Thoracic aorta (tissue), 2 donors: ENCODE results near the gene TNNI3. TPM values are rescaled to one million over a fixed set of nuclear protein-coding genes. Genes with fewer than 3 reads are reported as not detected.
"Not testable (repeated sequence)": the region's sequence is repeated elsewhere in the genome, so short reads cannot be mapped to it uniquely, and the experiment has no call there.

Experiments
- ATAC-seq: fragments of 150-250 bp; one replicate; pipeline ENCODE4 v1.8.0; 2017; ENCODE audit warnings: low read depth; ENCODE audit not compliant: insufficient number of reproducible peaks, low FRiP score
- DNase-seq: peaks from one replicate; pipeline ENCODE4 v3.0.0-alpha.2; 2020; ENCODE audit warnings: low spot score
- H3K27ac ChIP-seq, 2 donors: fragments of 200-600 bp; sonication (generic); 1 replicate in 1 of 2; 2 replicates in 1 of 2; pipeline ENCODE4 v1.5.1; 2016; ENCODE audit warnings: mild to moderate bottlenecking in 2 of 2, moderate library complexity in 2 of 2
- H3K27me3 ChIP-seq: fragments of 200-600 bp; sonication (generic); replicated peaks from 2 replicates; pipeline ENCODE4 v1.6.0; 2016; ENCODE audit warnings: mild to moderate bottlenecking; ENCODE audit not compliant: insufficient read depth
- H3K36me3 ChIP-seq: fragments of 200-600 bp; sonication (generic); one replicate; pipeline ENCODE4 v1.5.1; 2016
- H3K4me1 ChIP-seq, 2 donors: fragments of 200-600 bp; sonication (generic); 1 replicate in 1 of 2; 2 replicates in 1 of 2; pipeline versions ENCODE4 v1.5.1 to v1.6.0; 2016; ENCODE audit warnings: low read depth in 2 of 2, mild to moderate bottlenecking in 1 of 2; ENCODE audit not compliant: control insufficient read depth in 1 of 2
- H3K4me3 ChIP-seq: fragments of 200-600 bp; sonication (generic); 2 replicates; pipeline ENCODE4 v1.5.1; 2016; ENCODE audit warnings: mild to moderate bottlenecking
- H3K9me3 ChIP-seq: fragments of 200-600 bp; sonication (generic); 2 replicates; pipeline ENCODE4 v1.5.1; 2016
- total RNA-seq, 2 donors: library from RNA; depleted of rRNA; stranded (reverse); fragments of >200 nt; gene quantifications; one replicate each; pipeline versions ENCODE4 v1.1.0 to v1.2.3, GENCODE V29; 2016
- TF ChIP-seq, protein P1 (sequence below): fragments of 200-600 bp; sonication (generic); IDR thresholded peaks from one replicate; pipeline ENCODE4 v1.5.1; 2019; ENCODE audit warnings: antibody characterized with exemption

TNNI3 gene
- total RNA-seq, 2 donors from 2014 or later, result not detected

DNA sequence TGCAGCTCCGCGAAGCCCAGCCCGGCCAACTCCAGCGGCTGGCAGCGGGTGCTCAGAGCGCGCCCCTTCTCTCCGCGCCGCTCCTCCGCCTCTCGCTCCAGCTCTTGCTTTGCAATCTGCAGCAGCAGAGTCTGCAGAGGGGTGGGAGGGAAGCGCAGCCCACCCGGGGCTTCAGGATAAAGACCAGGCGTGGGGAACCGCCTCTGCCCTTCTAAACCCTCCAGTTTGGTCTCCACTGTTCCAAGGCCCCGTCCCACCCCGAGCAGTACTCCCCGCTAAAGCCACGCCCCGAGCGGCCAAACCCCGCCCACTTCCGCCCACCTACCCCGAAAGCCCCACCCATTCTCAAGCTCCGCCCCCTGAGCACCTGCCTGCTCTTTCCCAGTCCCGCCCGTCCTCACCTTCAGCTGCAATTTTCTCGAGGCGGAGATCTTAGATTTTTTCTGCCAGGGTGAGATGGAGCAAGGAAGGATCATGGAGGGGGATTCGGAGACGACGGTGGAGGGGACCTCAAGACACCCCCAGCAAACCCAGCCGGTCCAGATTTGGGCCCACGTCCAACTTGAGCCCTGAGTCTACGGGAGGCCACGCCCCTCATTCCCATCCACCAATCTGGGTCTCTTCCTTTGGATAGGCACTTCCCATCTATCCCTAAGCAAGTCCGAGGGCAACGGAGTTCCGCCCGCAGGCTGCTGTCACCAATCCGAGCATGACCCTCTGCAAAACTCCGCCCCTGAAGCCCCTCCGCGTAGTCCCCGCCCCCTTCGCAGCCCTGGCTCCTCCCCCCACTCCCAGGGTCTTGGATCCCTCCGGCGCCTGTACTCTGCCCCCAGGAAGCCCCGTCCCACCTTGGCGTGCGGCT is 1.1 kb downstream of the TNNI3 start:
- Histone ChIP-seq H3K4me3 (no peak overlapping the region), H3K36me3 (no peaks in the 10 kb centered on the region), H3K4me1 (peaks cover 0 to 6% of the 10 kb centered on the region in 2 donors), H3K27me3 (peaks cover 3% of the 10 kb centered on the region), H3K27ac (no peak overlapping the region), H3K9me3 (no peaks in the 10 kb centered on the region)
- TF ChIP-seq, protein P1, sequence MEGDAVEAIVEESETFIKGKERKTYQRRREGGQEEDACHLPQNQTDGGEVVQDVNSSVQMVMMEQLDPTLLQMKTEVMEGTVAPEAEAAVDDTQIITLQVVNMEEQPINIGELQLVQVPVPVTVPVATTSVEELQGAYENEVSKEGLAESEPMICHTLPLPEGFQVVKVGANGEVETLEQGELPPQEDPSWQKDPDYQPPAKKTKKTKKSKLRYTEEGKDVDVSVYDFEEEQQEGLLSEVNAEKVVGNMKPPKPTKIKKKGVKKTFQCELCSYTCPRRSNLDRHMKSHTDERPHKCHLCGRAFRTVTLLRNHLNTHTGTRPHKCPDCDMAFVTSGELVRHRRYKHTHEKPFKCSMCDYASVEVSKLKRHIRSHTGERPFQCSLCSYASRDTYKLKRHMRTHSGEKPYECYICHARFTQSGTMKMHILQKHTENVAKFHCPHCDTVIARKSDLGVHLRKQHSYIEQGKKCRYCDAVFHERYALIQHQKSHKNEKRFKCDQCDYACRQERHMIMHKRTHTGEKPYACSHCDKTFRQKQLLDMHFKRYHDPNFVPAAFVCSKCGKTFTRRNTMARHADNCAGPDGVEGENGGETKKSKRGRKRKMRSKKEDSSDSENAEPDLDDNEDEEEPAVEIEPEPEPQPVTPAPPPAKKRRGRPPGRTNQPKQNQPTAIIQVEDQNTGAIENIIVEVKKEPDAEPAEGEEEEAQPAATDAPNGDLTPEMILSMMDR, result no peak
- DNase-seq (no peak), ATAC-seq (no peak)

DNA sequence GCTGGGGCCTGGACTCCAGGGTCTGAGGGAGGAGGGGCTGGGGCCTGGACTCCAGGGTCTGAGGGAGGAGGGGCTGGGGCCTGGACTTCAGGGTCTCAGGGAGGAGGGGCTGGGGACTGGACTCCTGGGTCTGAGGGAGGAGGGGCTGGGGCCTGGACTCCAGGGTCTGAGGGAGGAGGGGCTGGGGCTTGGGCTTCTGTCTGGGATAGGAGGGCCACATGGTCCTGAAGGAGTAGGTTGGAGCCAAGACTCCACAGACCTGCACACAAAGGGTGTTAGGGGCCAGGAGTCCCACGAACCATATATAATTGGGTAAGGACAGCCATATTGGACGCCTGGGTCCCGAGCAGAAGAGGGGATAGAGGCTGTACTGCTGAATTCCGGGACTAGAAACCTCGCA is 1.7 kb downstream of the TNNI3 start:
- H3K4me1 ChIP-seq, ATAC-seq, H3K4me3 ChIP-seq, H3K36me3 ChIP-seq, H3K27ac ChIP-seq, H3K9me3 ChIP-seq, DNase-seq, H3K27me3 ChIP-seq: not testable (repeated sequence)

- no peaks in the 10 kb centered on the region for H3K9me3 ChIP-seq
- H3K27me3 ChIP-seq, result no peaks in the 10 kb centered on the region
- ATAC-seq, result no peak
- TF ChIP-seq, protein P1, result no peak
- H3K27ac ChIP-seq, result no peak overlapping the region
- no peak overlapping the region for H3K4me3 ChIP-seq
- DNase-seq, result no peak
- peaks cover 0 to 6% of the 10 kb centered on the region in 2 donors for H3K4me1 ChIP-seq
- H3K36me3 ChIP-seq, result no peaks in the 10 kb centered on the region
Observed at GRCh38 chr19:55153652-55154264, 3.8 kb downstream of the TNNI3 start.

DNA sequence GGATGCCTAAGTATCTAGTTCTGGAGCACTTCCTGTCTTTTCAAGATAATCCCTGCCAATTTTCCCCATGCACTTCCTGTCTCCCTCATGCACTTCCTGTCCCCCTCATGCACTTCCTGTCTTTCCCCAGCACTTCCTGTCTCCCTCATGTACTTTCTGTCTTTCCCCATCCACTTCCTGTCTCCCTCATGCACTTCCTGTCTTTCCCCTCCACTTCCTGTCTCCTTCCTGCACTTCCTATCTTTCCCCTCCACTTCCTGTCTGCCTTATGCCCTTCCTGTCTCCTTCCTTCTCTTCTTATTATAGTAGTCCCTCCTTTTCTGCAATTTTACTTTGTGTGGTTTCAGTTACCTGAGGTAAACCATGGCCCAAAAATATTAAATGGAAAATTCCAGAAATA is 5.5 kb downstream of the TNNI3 start:
- Histone ChIP-seq H3K9me3 (no peaks in the 10 kb centered on the region), H3K4me3 (no peak overlapping the region), H3K27ac (no peak overlapping the region), H3K4me1 (peaks cover 0 to 6% of the 10 kb centered on the region in 2 donors), H3K36me3 (no peaks in the 10 kb centered on the region), H3K27me3 (peaks cover 4% of the 10 kb centered on the region)
- DNase-seq (no peak), ATAC-seq (no peak)
- TF ChIP-seq, protein P1, result no peak

DNA sequence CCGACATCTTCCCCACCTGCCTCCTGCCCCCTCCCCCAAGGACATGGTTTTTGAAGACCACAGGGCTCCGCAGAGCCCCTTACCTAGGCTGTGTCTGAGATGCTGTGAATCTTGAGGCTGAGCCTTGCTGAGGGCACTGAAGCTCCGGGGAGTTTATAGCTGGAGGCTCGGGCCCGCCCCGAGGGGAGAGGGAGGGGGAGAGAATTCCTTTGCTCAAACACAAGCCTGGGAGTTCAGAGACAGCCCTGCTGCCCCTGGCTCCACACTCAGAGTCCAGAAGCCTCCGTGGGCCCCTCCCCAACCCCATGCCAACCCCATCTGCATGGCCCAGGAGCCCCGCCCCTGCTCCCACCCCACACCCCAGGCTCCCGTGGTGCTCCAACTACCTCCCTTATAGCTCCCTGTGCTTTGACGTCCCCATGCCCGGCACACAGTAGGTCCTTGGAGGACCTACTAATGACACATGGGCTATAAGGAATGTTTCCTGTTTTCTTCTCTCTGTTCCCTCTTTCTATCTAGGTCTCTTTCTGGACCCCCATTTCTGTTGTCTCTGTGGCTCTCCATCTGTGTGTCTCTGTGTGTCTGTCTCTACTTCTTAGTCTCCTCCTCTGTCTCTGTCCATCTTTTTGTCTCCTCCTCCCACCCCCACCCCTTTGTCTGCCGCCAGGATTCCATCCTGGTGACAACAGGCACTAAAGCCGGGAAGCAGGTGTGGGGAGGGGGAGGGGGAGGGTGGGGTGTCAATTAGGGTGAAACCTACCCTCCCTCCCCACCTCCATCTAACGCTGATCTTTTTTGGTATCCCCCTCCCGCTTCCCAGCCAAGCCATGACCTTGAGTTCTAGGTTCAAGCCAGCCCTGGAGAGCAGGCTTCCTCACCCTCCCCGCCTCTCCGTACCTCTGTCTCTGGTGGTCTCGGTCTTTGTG is 8.2 kb downstream of the TNNI3 start, which contains the start of gene TNNT1:
Gene TNNT1 (minus strand): TSS at position 129 of the 926 bp plus-strand sequence. CDS start 2,049 bp downstream, outside the sequence.
- peaks cover 4% of the 10 kb centered on the region for H3K27me3 ChIP-seq

More for the DNA sequence above, 8.2 kb downstream of the TNNI3 start, which contains the start of gene TNNT1:
- ATAC-seq (no peak), DNase-seq (no peak)
- no peaks in the 10 kb centered on the region for H3K36me3 ChIP-seq
- H3K4me1 ChIP-seq, result no peaks in the 10 kb centered on the region
- no peaks in the 10 kb centered on the region for H3K9me3 ChIP-seq
- H3K4me3 ChIP-seq, result no peak within 1 kb of the TSS
- TF ChIP-seq, protein P1, result no peak
- no peak within 1 kb of the TSS for H3K27ac ChIP-seq
